ENCODE measurements around the gene RNF157.

- no peak for TF ChIP-seq BCL3 (CRISPR knock-in tag; IDR thresholded peaks at IDR 0.05)
- TF ChIP-seq TIGD3 (CRISPR knock-in tag; IDR thresholded peaks at IDR 0.05; ENCODE audit: borderline replicate concordance): no peak
- no peak for TF ChIP-seq SMAD1 (CRISPR knock-in tag; IDR thresholded peaks at IDR 0.05; ENCODE audit: borderline replicate concordance, low read depth)
- TF ChIP-seq SP1 (IDR thresholded peaks at IDR 0.05): no peak
- TF ChIP-seq SP1 (CRISPR knock-in tag; IDR thresholded peaks at IDR 0.05): peak; percentile 86
- TF ChIP-seq PAX8 (CRISPR knock-in tag; IDR thresholded peaks at IDR 0.05; ENCODE audit: borderline replicate concordance): no peak
- TF ChIP-seq NR2C2 (CRISPR knock-in tag; IDR thresholded peaks at IDR 0.05; ENCODE audit: borderline replicate concordance): 0 out of 2 replicates have a peak, but pooled peaks have one; percentile 38
- no peak for TF ChIP-seq KLF9 (CRISPR knock-in tag; IDR thresholded peaks at IDR 0.05; ENCODE audit: low read depth)
- TF ChIP-seq PAXIP1 (CRISPR knock-in tag; conservative IDR thresholded peaks at IDR 0.05): peak; percentile 58
- TF ChIP-seq EZH2 (conservative IDR thresholded peaks at IDR 0.05; ENCODE audit: low read depth, low read length): no peak
- no peak for TF ChIP-seq SUZ12 (IDR thresholded peaks at IDR 0.05; ENCODE audit: low read depth, low read length)
- TF ChIP-seq, protein P1, sequence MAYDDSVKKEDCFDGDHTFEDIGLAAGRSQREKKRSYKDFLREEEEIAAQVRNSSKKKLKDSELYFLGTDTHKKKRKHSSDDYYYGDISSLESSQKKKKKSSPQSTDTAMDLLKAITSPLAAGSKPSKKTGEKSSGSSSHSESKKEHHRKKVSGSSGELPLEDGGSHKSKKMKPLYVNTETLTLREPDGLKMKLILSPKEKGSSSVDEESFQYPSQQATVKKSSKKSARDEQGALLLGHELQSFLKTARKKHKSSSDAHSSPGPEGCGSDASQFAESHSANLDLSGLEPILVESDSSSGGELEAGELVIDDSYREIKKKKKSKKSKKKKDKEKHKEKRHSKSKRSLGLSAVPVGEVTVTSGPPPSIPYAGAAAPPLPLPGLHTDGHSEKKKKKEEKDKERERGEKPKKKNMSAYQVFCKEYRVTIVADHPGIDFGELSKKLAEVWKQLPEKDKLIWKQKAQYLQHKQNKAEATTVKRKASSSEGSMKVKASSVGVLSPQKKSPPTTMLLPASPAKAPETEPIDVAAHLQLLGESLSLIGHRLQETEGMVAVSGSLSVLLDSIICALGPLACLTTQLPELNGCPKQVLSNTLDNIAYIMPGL (CRISPR knock-in tag; IDR thresholded peaks at IDR 0.05; ENCODE audit: borderline replicate concordance in 1 of 2, low read depth in 1 of 2): peak in 1 of 2 experiments; percentile 46; a peak in 1 of 4 replicates
- TF ChIP-seq SIN3B (IDR thresholded peaks at IDR 0.05; ENCODE audit: low read length): peak; percentile 60
- no peak for TF ChIP-seq AGO1 (IDR thresholded peaks at IDR 0.05; ENCODE audit: low read depth, low read length, poor library complexity, severe bottlenecking)
These were observed 24.7 kb upstream of the RNF157 start, which contains the start of gene UBALD2 for GRCh38 chr17:76264755-76265623.
